Esophagus muscularis mucosa (tissue), 3 donors: ENCODE data around the gene KITLG.

Source experiments
- CTCF ChIP-seq, 3 experiments: fragments of 200-600 bp in 2 of 3; fragments of 450-650 bp in 1 of 3; sonication (generic) in 2 of 3; IDR thresholded peaks; one replicate each; pipeline ENCODE4 v1.5.1; 2017 to 2019; ENCODE audit warnings: antibody characterized with exemption in 3 of 3, mild to moderate bottlenecking in 2 of 3, moderate library complexity in 1 of 3
- POLR2AphosphoS5 ChIP-seq, 2 donors: sonication (generic); formaldehyde crosslinking; IDR thresholded peaks; one replicate each; pipeline ENCODE4 v1.6.1; 2017; ENCODE audit warnings: antibody characterized with exemption in 2 of 2

- TF ChIP-seq CTCF (IDR thresholded peaks at IDR 0.05) = no peak
- no peak for TF ChIP-seq POLR2AphosphoS5 (IDR thresholded peaks at IDR 0.05)
Measured at GRCh38 chr12:88594780-88595179, 14.5 kb upstream of the KITLG start.
